Kidney (tissue), 14 donors: Measurements from ENCODE around the gene SPATA9. TPM values are rescaled to one million over a fixed set of nuclear protein-coding genes. Genes with fewer than 3 reads are reported as not detected.

Experiments
- DNase-seq, 5 donors: peaks; one replicate each; pipeline ENCODE4 v3.0.0-alpha.2; 2013 to 2020
- FAIRE-seq: peaks from 2 replicates; lab custom pipeline; 2012; peaks lifted over from hg19 to GRCh38; lab: Jason Lieb, UNC
- H3K27ac ChIP-seq, 2 donors: one replicate each; pipeline ENCODE4 v1.7.0; 2013; ENCODE audit warnings: low read depth in 2 of 2, low read length in 2 of 2, inconsistent platforms in 1 of 2
- H3K27me3 ChIP-seq: one replicate; pipeline ENCODE4 v1.7.1; 2013; ENCODE audit warnings: low read length, inconsistent platforms; ENCODE audit not compliant: control insufficient read depth, insufficient read depth
- H3K36me3 ChIP-seq, 3 donors: one replicate each; pipeline versions ENCODE4 v1.7.0 to v1.7.1; 2013; ENCODE audit warnings: low read length in 3 of 3, control low read depth in 1 of 3, inconsistent platforms in 1 of 3; ENCODE audit not compliant: insufficient read depth in 3 of 3, control insufficient read depth in 2 of 3
- H3K4me1 ChIP-seq, 3 donors: one replicate each; pipeline versions ENCODE4 v1.7.0 to v1.7.1; 2013; ENCODE audit warnings: low read length in 3 of 3, inconsistent platforms in 1 of 3, low read depth in 1 of 3; ENCODE audit not compliant: control insufficient read depth in 2 of 3, insufficient read depth in 2 of 3
- H3K4me3 ChIP-seq, 3 donors: one replicate each; pipeline versions ENCODE4 v1.7.0 to v1.8.1; 2013; ENCODE audit warnings: low read length in 3 of 3, control low read depth in 1 of 3, inconsistent platforms in 1 of 3
- H3K9ac ChIP-seq, 3 donors: one replicate each; pipeline versions ENCODE4 v1.7.0 to v1.7.1; 2013; ENCODE audit warnings: low read length in 3 of 3, control low read depth in 1 of 3, inconsistent platforms in 1 of 3
- H3K9me3 ChIP-seq, 3 donors: one replicate each; pipeline versions ENCODE4 v1.7.0 to v1.7.1; 2013; ENCODE audit warnings: low read length in 3 of 3, control low read depth in 1 of 3, inconsistent platforms in 1 of 3; ENCODE audit not compliant: control insufficient read depth in 2 of 3, insufficient read depth in 1 of 3
- intact Hi-C: fragments of 100-400 bp; cut with DNase I; formaldehyde crosslinking; loops from one replicate; pipeline ENCODE4 v1.11.1; 2022
- polyA plus RNA-seq: library from polyadenylated mRNA; stranded (reverse); fragments of 350-450 nt; fragmentation: Illumina TruSeq; extraction: RNeasy Lipid Tissue Mini Kit (QIAGEN cat#74804); gene quantifications from one replicate; pipeline ENCODE4 v1.2.3, GENCODE V29; 2014; ENCODE audit warnings: low read depth, low replicate concordance; ENCODE audit not compliant: insufficient read depth
- total RNA-seq: library from RNA; stranded (reverse); fragmentation: NEBNext Ultra II Directional; extraction: Animal tissue kit (Norgen Biotek cat#: 25700); gene quantifications from one replicate; pipeline ENCODE4 v1.2.1, GENCODE V29; 2021
- TF ChIP-seq, protein P1 (sequence below): IDR thresholded peaks from 3 replicates; pipeline ENCODE4 v1.5.1; 2012; ENCODE audit warnings: mild to moderate bottlenecking, moderate library complexity, borderline replicate concordance; ENCODE audit not compliant: insufficient read depth; ENCODE audit errors: extremely low read depth
- donor health status: control.
- donor health status: control.
- donor health status: control.
- donor health status: control.
- donor health status: control.
- donor health status: DM: yes; HTN: yes; CAD: no.
- donor health status: Normal renal cell carcinoma (clear cell type).

Gene SPATA9
- total and polyA plus RNA-seq, 2 donors from 2014 or later = 1.0 to 1.1 TPM

DNA sequence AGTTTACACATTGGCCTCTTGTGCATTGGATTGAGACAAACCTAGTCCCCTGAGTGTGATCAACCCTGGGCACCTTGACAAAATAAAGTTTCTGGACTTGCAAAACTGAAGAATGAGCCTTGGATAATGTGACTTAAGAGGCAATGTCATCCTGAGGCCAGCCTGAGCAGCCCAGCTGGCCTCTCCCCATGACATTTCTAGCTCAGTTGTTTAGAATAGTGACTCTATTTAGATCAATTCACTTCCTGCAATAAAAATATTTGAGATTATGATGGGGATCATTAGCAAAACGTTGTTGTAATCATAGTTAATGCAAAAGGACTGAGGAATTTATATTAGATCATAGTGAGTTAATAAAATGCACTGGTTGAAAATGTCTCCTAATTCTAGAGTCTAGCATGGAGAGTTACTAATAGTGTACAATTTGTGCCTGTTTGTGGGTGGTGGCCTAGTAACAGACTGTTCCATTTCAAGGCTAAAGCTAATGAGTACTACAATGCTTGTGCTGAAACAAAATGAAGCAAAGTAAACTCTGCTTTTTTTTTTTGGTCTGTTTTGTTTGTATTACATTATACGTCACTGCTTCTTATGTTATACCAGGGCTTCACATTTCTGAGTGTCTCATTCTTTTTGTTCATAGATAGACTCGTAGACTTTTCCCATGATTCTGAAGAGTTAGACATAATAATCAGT is 37.4 kb upstream of the SPATA9 start:
- H3K9ac ChIP-seq = no peak overlapping the region
- H3K9me3 ChIP-seq = no peaks in the 10 kb centered on the region
- intact Hi-C loops = no loop called here
- no peaks in the 10 kb centered on the region for H3K4me1 ChIP-seq
- no peak overlapping the region for H3K27ac ChIP-seq
- FAIRE-seq (no peak), DNase-seq (no peak)
- no peak overlapping the region for H3K4me3 ChIP-seq
- TF ChIP-seq, protein P1, sequence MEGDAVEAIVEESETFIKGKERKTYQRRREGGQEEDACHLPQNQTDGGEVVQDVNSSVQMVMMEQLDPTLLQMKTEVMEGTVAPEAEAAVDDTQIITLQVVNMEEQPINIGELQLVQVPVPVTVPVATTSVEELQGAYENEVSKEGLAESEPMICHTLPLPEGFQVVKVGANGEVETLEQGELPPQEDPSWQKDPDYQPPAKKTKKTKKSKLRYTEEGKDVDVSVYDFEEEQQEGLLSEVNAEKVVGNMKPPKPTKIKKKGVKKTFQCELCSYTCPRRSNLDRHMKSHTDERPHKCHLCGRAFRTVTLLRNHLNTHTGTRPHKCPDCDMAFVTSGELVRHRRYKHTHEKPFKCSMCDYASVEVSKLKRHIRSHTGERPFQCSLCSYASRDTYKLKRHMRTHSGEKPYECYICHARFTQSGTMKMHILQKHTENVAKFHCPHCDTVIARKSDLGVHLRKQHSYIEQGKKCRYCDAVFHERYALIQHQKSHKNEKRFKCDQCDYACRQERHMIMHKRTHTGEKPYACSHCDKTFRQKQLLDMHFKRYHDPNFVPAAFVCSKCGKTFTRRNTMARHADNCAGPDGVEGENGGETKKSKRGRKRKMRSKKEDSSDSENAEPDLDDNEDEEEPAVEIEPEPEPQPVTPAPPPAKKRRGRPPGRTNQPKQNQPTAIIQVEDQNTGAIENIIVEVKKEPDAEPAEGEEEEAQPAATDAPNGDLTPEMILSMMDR = no peak
- no peaks in the 10 kb centered on the region for H3K27me3 ChIP-seq
- no peaks in the 10 kb centered on the region for H3K36me3 ChIP-seq

DNA sequence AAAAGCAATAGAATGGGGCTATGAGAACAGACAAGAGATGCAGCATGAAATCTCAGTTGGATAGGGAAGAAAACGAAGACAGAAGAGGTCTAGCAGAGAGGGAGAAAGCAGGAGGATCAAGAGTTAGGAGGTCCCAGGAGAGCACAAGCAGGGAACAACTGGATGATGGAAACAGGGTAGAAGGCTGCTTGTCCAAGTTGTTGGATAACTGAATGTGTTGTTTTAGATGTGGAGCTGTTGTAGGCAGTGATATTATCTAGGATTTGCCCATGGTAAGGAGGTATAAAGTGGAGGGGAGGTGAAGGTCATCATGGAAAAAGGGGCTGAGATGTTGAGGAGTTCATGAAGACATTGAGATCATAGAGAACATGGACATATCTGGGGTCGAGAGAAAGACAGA is 35.9 kb upstream of the SPATA9 start:
- Histone ChIP-seq H3K4me1 (no peaks in the 10 kb centered on the region), H3K27ac (no peak overlapping the region), H3K36me3 (no peaks in the 10 kb centered on the region), H3K9ac (no peak overlapping the region), H3K27me3 (no peaks in the 10 kb centered on the region), H3K4me3 (no peak overlapping the region), H3K9me3 (no peaks in the 10 kb centered on the region)
- DNase-seq (no peak), FAIRE-seq (no peak)
- TF ChIP-seq, protein P1 = no peak
- intact Hi-C loops = no loop called here

DNA sequence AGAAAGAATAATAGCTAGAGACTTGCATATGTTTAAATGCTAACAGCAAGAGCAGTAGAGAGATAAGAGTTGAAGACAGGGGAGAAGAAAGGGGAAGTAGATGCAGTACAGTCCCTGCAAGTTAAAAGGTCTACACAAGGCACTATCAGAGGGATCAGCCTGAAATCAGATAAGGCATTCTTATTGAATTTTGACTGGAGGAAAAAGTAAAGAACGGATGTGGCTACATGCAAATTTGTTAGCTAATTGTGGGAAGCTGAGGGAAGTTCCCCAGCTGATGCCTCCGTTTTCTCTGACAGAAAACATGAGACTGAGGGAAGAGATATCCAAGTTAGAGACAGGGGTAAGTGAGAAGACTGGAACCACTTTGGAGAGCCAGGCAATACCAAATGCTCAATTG is 35.4 kb upstream of the SPATA9 start:
- no peaks in the 10 kb centered on the region for H3K27me3 ChIP-seq

More for the DNA sequence above, 35.4 kb upstream of the SPATA9 start:
- DNase-seq (no peak), FAIRE-seq (no peak)
- Histone ChIP-seq H3K27ac (no peak overlapping the region), H3K4me3 (no peak overlapping the region), H3K9ac (no peak overlapping the region), H3K4me1 (no peaks in the 10 kb centered on the region), H3K36me3 (no peaks in the 10 kb centered on the region), H3K9me3 (no peaks in the 10 kb centered on the region)
- TF ChIP-seq, protein P1 = no peak
- intact Hi-C loops = no loop called here
